ENCODE measurements around the gene JPH4. TPM values are rescaled to one million over a fixed set of nuclear protein-coding genes. Genes with fewer than 3 reads are reported as not detected.

Gene JPH4
- total and polyA plus RNA-seq, 2 donors (not counting 1 experiment from before 2014, with no cell fraction given) = not detected

GRCh38 chr14:23546450-23547035 is 32.0 kb downstream of the JPH4 start:
- intact Hi-C loops (cut with micrococcal nuclease) = no loop called here
- Histone ChIP-seq H4K20me1 (ENCODE audit: control insufficient read depth, insufficient read depth, low read length, poor library complexity, severe bottlenecking) (no peaks in the 10 kb centered on the region), H3K27me3 (replicated peaks in 1 of 4; ENCODE audit: control extremely low read depth in 1 of 4, control insufficient read depth in 3 of 4, insufficient read depth in 4 of 4, low read length in 3 of 4) (peaks cover 0 to 19% (median 7%) of the 10 kb centered on the region in 4 experiments), H3K9me3 (ENCODE audit: control extremely low read depth in 1 of 3, control insufficient read depth in 2 of 3, insufficient read depth in 1 of 3, low read length in 2 of 3) (no peaks in the 10 kb centered on the region), H3K4me2 (replicated peaks; ENCODE audit: low read depth, low read length, poor library complexity, severe bottlenecking) (no peak overlapping the region), H3K36me3 (replicated peaks in 1 of 2; ENCODE audit: control extremely low read depth in 1 of 2, control insufficient read depth in 1 of 2, extremely low read depth in 1 of 2, insufficient read depth in 2 of 2, low read length in 1 of 2) (no peaks in the 10 kb centered on the region), H3K79me2 (ENCODE audit: control insufficient read depth, insufficient read depth, low read length) (no peaks in the 10 kb centered on the region), H3K27ac (ENCODE audit: low read length in 2 of 2) (no peak overlapping the region), H3K4me3 (ENCODE audit: control extremely low read depth in 1 of 5, extremely low read depth in 1 of 5, insufficient read depth in 1 of 5, low read depth in 2 of 5, low read length in 4 of 5) (no peak overlapping the region), H3K4me1 (ENCODE audit: control insufficient read depth in 2 of 2, insufficient read depth in 2 of 2, low read length in 2 of 2) (peaks cover 8 to 10% of the 10 kb centered on the region in 2 donors), H3K9ac (ENCODE audit: low read length) (no peak overlapping the region), H2AFZ (ENCODE audit: insufficient read depth, low read depth, low read length, poor library complexity, severe bottlenecking) (no peak overlapping the region)
- CTCF ChIA-PET = interaction anchor here (0.9 kb wide), 1 partner anchor 12 kb away, joined by 6 read pairs; no protein-coding TSS in a partner anchor
- ATAC-seq (ENCODE audit: low read depth) (no peak), DNase-seq (no peak)
- POLR2A ChIA-PET = no interaction called here
- Mint-ChIP-seq H3K27me3 (no peaks in the 10 kb centered on the region), H3K9me3 (ENCODE audit: insufficient read depth) (no peaks in the 10 kb centered on the region), H3K4me1 (peaks cover 6% of the 10 kb centered on the region), H3K4me3 (no peak overlapping the region), H3K27ac (no peak overlapping the region)
- 89% methylated on average over 8 of the region's 10 CpGs for WGBS (ENCODE audit: insufficient coverage)
- TF ChIP-seq, protein P1, sequence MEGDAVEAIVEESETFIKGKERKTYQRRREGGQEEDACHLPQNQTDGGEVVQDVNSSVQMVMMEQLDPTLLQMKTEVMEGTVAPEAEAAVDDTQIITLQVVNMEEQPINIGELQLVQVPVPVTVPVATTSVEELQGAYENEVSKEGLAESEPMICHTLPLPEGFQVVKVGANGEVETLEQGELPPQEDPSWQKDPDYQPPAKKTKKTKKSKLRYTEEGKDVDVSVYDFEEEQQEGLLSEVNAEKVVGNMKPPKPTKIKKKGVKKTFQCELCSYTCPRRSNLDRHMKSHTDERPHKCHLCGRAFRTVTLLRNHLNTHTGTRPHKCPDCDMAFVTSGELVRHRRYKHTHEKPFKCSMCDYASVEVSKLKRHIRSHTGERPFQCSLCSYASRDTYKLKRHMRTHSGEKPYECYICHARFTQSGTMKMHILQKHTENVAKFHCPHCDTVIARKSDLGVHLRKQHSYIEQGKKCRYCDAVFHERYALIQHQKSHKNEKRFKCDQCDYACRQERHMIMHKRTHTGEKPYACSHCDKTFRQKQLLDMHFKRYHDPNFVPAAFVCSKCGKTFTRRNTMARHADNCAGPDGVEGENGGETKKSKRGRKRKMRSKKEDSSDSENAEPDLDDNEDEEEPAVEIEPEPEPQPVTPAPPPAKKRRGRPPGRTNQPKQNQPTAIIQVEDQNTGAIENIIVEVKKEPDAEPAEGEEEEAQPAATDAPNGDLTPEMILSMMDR (IDR thresholded peaks at IDR 0.05) = no peak
- TF ChIP-seq EZH2 (IDR thresholded peaks at IDR 0.05; ENCODE audit: borderline replicate concordance, insufficient read depth, low read depth, low read length, poor library complexity, severe bottlenecking) = no peak

GRCh38 chr14:23545740-23546365 is 32.7 kb downstream of the JPH4 start:
- H3K4me3 Mint-ChIP-seq = no peak overlapping the region
- Histone ChIP-seq H2AFZ (ENCODE audit: insufficient read depth, low read depth, low read length, poor library complexity, severe bottlenecking) (no peak overlapping the region), H3K27me3 (replicated peaks in 1 of 4; ENCODE audit: control extremely low read depth in 1 of 4, control insufficient read depth in 3 of 4, insufficient read depth in 4 of 4, low read length in 3 of 4) (peaks cover 0 to 18% (median 6%) of the 10 kb centered on the region in 4 experiments), H3K4me3 (ENCODE audit: control extremely low read depth in 1 of 5, extremely low read depth in 1 of 5, insufficient read depth in 1 of 5, low read depth in 2 of 5, low read length in 4 of 5) (no peak overlapping the region), H3K9me3 (ENCODE audit: control extremely low read depth in 1 of 3, control insufficient read depth in 2 of 3, insufficient read depth in 1 of 3, low read length in 2 of 3) (no peaks in the 10 kb centered on the region), H3K27ac (ENCODE audit: low read length in 2 of 2) (no peak overlapping the region), H3K4me2 (replicated peaks; ENCODE audit: low read depth, low read length, poor library complexity, severe bottlenecking) (no peak overlapping the region), H3K4me1 (ENCODE audit: control insufficient read depth in 2 of 2, insufficient read depth in 2 of 2, low read length in 2 of 2) (peaks cover 5 to 6% of the 10 kb centered on the region in 2 donors), H4K20me1 (ENCODE audit: control insufficient read depth, insufficient read depth, low read length, poor library complexity, severe bottlenecking) (no peaks in the 10 kb centered on the region), H3K79me2 (ENCODE audit: control insufficient read depth, insufficient read depth, low read length) (no peaks in the 10 kb centered on the region), H3K36me3 (replicated peaks in 1 of 2; ENCODE audit: control extremely low read depth in 1 of 2, control insufficient read depth in 1 of 2, extremely low read depth in 1 of 2, insufficient read depth in 2 of 2, low read length in 1 of 2) (no peaks in the 10 kb centered on the region), H3K9ac (ENCODE audit: low read length) (no peak overlapping the region)
- no peaks in the 10 kb centered on the region for H3K9me3 Mint-ChIP-seq (ENCODE audit: insufficient read depth)
- H3K4me1 Mint-ChIP-seq = peaks cover under 1% of the 10 kb centered on the region
- intact Hi-C loops (cut with micrococcal nuclease) = no loop called here
- DNase-seq (no peak), ATAC-seq (ENCODE audit: low read depth) (no peak)
- TF ChIP-seq EZH2 (IDR thresholded peaks at IDR 0.05; ENCODE audit: borderline replicate concordance, insufficient read depth, low read depth, low read length, poor library complexity, severe bottlenecking) = no peak
- TF ChIP-seq, protein P1 (IDR thresholded peaks at IDR 0.05) = no peak
- 83% methylated on average over 4 of the region's 4 CpGs for WGBS (ENCODE audit: insufficient coverage)
- H3K27ac Mint-ChIP-seq = no peak overlapping the region
- CTCF ChIA-PET = interaction anchor here (0.9 kb wide), 1 partner anchor 13 kb away, joined by 6 read pairs; no protein-coding TSS in a partner anchor
- H3K27me3 Mint-ChIP-seq = no peaks in the 10 kb centered on the region
- POLR2A ChIA-PET = no interaction called here
